CD4-positive, alpha-beta T cell treated with Interleukin-15 for 1 hour (primary cell): ENCODE data around the gene WBP2NL.

Source experiments
- DNase-seq: peaks from one replicate; pipeline ENCODE4 v3.0.0-alpha.2; 2020

WBP2NL gene

GRCh38 chr22:41979423-41980250 is 19.0 kb upstream of the WBP2NL start:
- no peak for DNase-seq

GRCh38 chr22:41982865-41983264 is 15.7 kb upstream of the WBP2NL start:
- no peak for DNase-seq

- no peak for DNase-seq
Observed at GRCh38 chr22:41983513-41984405, 14.8 kb upstream of the WBP2NL start.

- DNase-seq = no peak
Observed at GRCh38 chr22:41987276-41987675, 11.3 kb upstream of the WBP2NL start.

GRCh38 chr22:41989246-41989645 is 9.3 kb upstream of the WBP2NL start:
- DNase-seq = no peak

- no peak for DNase-seq
Observed at GRCh38 chr22:41991111-41991510, 7.5 kb upstream of the WBP2NL start.

GRCh38 chr22:41992496-41992895 is 6.1 kb upstream of the WBP2NL start:
- DNase-seq = no peak

- no peak for DNase-seq
Observed at GRCh38 chr22:41995211-41995610, 3.4 kb upstream of the WBP2NL start.

- DNase-seq = no peak
Observed at GRCh38 chr22:41996826-41997225, 1.8 kb upstream of the WBP2NL start.

GRCh38 chr22:42000466-42000865 is 1.9 kb downstream of the WBP2NL start:
- DNase-seq = no peak

- no peak for DNase-seq
Observed at GRCh38 chr22:42001121-42001520, 2.5 kb downstream of the WBP2NL start.

- no peak for DNase-seq
Observed at GRCh38 chr22:42001706-42002105, 3.1 kb downstream of the WBP2NL start.

- DNase-seq = no peak
Observed at GRCh38 chr22:42007922-42008321, 9.3 kb downstream of the WBP2NL start.

GRCh38 chr22:42010778-42011177 is 12.2 kb downstream of the WBP2NL start:
- no peak for DNase-seq

- no peak for DNase-seq
Observed at GRCh38 chr22:42013385-42013784, 14.8 kb downstream of the WBP2NL start.

- DNase-seq = no peak
Observed at GRCh38 chr22:42016111-42016510, 17.5 kb downstream of the WBP2NL start.

GRCh38 chr22:42018224-42018623 is 19.6 kb downstream of the WBP2NL start:
- no peak for DNase-seq

GRCh38 chr22:42021571-42021970 is 23.0 kb downstream of the WBP2NL start:
- DNase-seq = no peak

- DNase-seq = no peak
Observed at GRCh38 chr22:42022162-42022847, 23.7 kb downstream of the WBP2NL start.

GRCh38 chr22:42025421-42025820 is 26.8 kb downstream of the WBP2NL start:
- no peak for DNase-seq

GRCh38 chr22:42026705-42027104 is 28.1 kb downstream of the WBP2NL start:
- DNase-seq = no peak

- DNase-seq = no peak
Observed at GRCh38 chr22:42033263-42034181, 34.9 kb downstream of the WBP2NL start.
